Prostate gland (tissue), 2 donors: ENCODE measurements around the gene SPATA12.

ENCODE experiments used
- CTCF ChIP-seq, 4 experiments: fragments of 200-600 bp in 2 of 4; fragments of 450-650 bp in 2 of 4; sonication (generic) in 2 of 4; IDR thresholded peaks; 1 replicate in 3 of 4; 2 replicates in 1 of 4; pipeline ENCODE4 v1.5.1; 2016 to 2019; ENCODE audit warnings: antibody characterized with exemption in 4 of 4, mild to moderate bottlenecking in 2 of 4, moderate library complexity in 2 of 4
- POLR2AphosphoS5 ChIP-seq: sonication (generic); formaldehyde crosslinking; IDR thresholded peaks from one replicate; pipeline ENCODE4 v1.6.1; 2017; ENCODE audit warnings: antibody characterized with exemption

GRCh38 chr3:57029924-57030323 lies 30.5 kb upstream of the SPATA12 start:
- TF ChIP-seq POLR2AphosphoS5, result no peak
- TF ChIP-seq CTCF (IDR thresholded peaks at IDR 0.05), result no peak
